Endothelial cell of umbilical vein (primary cell): ENCODE data around the gene SRP68. TPM values are rescaled to one million over a fixed set of nuclear protein-coding genes. Genes with fewer than 3 reads are reported as not detected.

ENCODE experiments used
- BruUV-seq: library from RNA; stranded (reverse); fragments of 400-500 nt; replicated peaks from 2 replicates; lab custom pipeline; 2021; lab: Mats Ljungman, UMichigan
- CTCF ChIA-PET: fragments of 300-600, 350-600 bp; sonication (Branson Sonifier 250); formaldehyde crosslinking; loops from one replicate; lab custom pipeline; 2021; ENCODE audit warnings: antibody characterized with exemption, inconsistent platforms; lab: Charles Lee
- POLR2A ChIA-PET: fragments of 300-600, 350-600 bp; sonication (Branson Sonifier 250); formaldehyde crosslinking; loops from one replicate; lab custom pipeline; 2021; ENCODE audit warnings: antibody characterized with exemption, inconsistent platforms; lab: Charles Lee
- DNase-seq: peaks from one replicate; pipeline ENCODE4 v3.0.0-alpha.2; 2011; ENCODE audit warnings: low read depth, low spot score
- FAIRE-seq: peaks from 2 replicates; lab custom pipeline; 2011; peaks lifted over from hg19 to GRCh38; lab: Jason Lieb, UNC
- H2AFZ ChIP-seq: 2 replicates; pipeline ENCODE4 v1.6.0; 2012; ENCODE audit warnings: low read depth, low read length, control low read depth, inconsistent platforms
- H3K27ac ChIP-seq: 2 replicates; pipeline ENCODE4 v1.5.1; 2011; ENCODE audit warnings: low read depth, mild to moderate bottlenecking, control low read depth, low read length, moderate library complexity; ENCODE audit not compliant: insufficient read depth
- H3K27me3 ChIP-seq, 2 experiments: 2 replicates each; pipeline versions ENCODE4 v1.6.0 to v1.6.1; 2011; ENCODE audit warnings: low read length in 2 of 2, mixed read lengths in 1 of 2; ENCODE audit not compliant: control insufficient read depth in 2 of 2, insufficient read depth in 2 of 2
- H3K36me3 ChIP-seq, 2 experiments: 2 replicates in 1 of 2; 3 replicates in 1 of 2; pipeline ENCODE4 v1.5.1; 2011; ENCODE audit warnings: low read length in 2 of 2, mild to moderate bottlenecking in 1 of 2, moderate library complexity in 1 of 2; ENCODE audit not compliant: control insufficient read depth in 2 of 2, insufficient read depth in 2 of 2; ENCODE audit errors: extremely low read depth in 1 of 2
- H3K4me1 ChIP-seq: 3 replicates; pipeline ENCODE4 v1.5.1; 2011; ENCODE audit warnings: mild to moderate bottlenecking, low read length; ENCODE audit not compliant: control insufficient read depth, insufficient read depth; ENCODE audit errors: extremely low read depth
- H3K4me2 ChIP-seq: 2 replicates; pipeline ENCODE4 v1.6.1; 2011; ENCODE audit warnings: low read length, control low read depth, mixed read lengths; ENCODE audit not compliant: insufficient read depth
- H3K4me3 ChIP-seq, 3 experiments: fragments of 200-600 bp in 1 of 3; sonication (generic), shearing (Covaris generic) in 1 of 3; replicated peaks in 1 of 3; 2 replicates each; pipeline ENCODE4 v1.5.1; 2011 to 2016; ENCODE audit warnings: control low read depth in 3 of 3, low read length in 3 of 3, mild to moderate bottlenecking in 2 of 3, inconsistent platforms in 1 of 3, low read depth in 1 of 3, moderate library complexity in 1 of 3; ENCODE audit not compliant: insufficient read depth in 1 of 3
- H3K79me2 ChIP-seq: 2 replicates; pipeline ENCODE4 v1.6.0; 2012; ENCODE audit warnings: low read length, inconsistent platforms; ENCODE audit not compliant: control insufficient read depth, insufficient read depth
- H3K9ac ChIP-seq: replicated peaks from 2 replicates; pipeline ENCODE3; 2011; ENCODE audit warnings: low read length, control low read depth; ENCODE audit not compliant: insufficient read depth; ENCODE audit errors: extremely low read depth
- H3K9me1 ChIP-seq: replicated peaks from 3 replicates; pipeline ENCODE4 v1.6.0; 2011; ENCODE audit warnings: mild to moderate bottlenecking, low read length; ENCODE audit not compliant: control insufficient read depth, insufficient read depth; ENCODE audit errors: extremely low read depth
- H3K9me3 ChIP-seq: replicated peaks from 2 replicates; pipeline ENCODE4 v1.5.1; 2012; ENCODE audit warnings: low read length, inconsistent platforms; ENCODE audit not compliant: control insufficient read depth, insufficient read depth
- H4K20me1 ChIP-seq: replicated peaks from 2 replicates; pipeline ENCODE3; 2011; ENCODE audit warnings: mild to moderate bottlenecking, low read length; ENCODE audit not compliant: control insufficient read depth, insufficient read depth; ENCODE audit errors: extremely low read depth
- EZH2 ChIP-seq: IDR thresholded peaks from 2 replicates; pipeline ENCODE4 v1.6.1; 2012; ENCODE audit warnings: borderline replicate concordance, low read depth, mild to moderate bottlenecking, moderate library complexity, low read length, inconsistent platforms; ENCODE audit not compliant: severe bottlenecking
- FOS ChIP-seq: IDR thresholded peaks from 2 replicates; pipeline ENCODE4 v1.6.1; 2011; ENCODE audit warnings: mild to moderate bottlenecking, low read length, moderate library complexity, borderline replicate concordance; ENCODE audit not compliant: insufficient read depth
- GATA2 ChIP-seq: IDR thresholded peaks from 2 replicates; pipeline ENCODE4 v1.7.0; 2011; ENCODE audit warnings: low read depth, mild to moderate bottlenecking, moderate library complexity, mixed read lengths, low read length; ENCODE audit not compliant: insufficient read length, insufficient read depth
- JUN ChIP-seq: IDR thresholded peaks from 2 replicates; pipeline ENCODE4 v1.6.1; 2011; ENCODE audit warnings: borderline replicate concordance, low read depth; ENCODE audit not compliant: insufficient read length, insufficient read depth
- MYC ChIP-seq: IDR thresholded peaks from one replicate; pipeline ENCODE4 v1.6.1; 2011; ENCODE audit warnings: mild to moderate bottlenecking, low read depth, low read length
- POLR2A ChIP-seq: IDR thresholded peaks from 2 replicates; pipeline ENCODE4 v1.6.1; 2012; ENCODE audit warnings: low read depth, mild to moderate bottlenecking, control low read depth, low read length
- POLR2AphosphoS5 ChIP-seq: IDR thresholded peaks from 2 replicates; pipeline ENCODE4 v1.6.1; 2012; ENCODE audit warnings: low read depth, mild to moderate bottlenecking, control low read depth, low read length, moderate library complexity; ENCODE audit not compliant: insufficient read depth
- dilution Hi-C: fragments of 300-500 bp; cut with MboI; formaldehyde crosslinking; loops from one replicate; pipeline ENCODE4 v1.15.0; 2019; ENCODE audit warnings: low sequenced_read_pairs; ENCODE audit not compliant: extremely low pct_ligation_motif_present
- intact Hi-C: fragments of 100-400 bp; cut with micrococcal nuclease; formaldehyde crosslinking; loops from one replicate; pipeline ENCODE4 v1.10.0; 2022
- polyA plus RNA-seq, 4 experiments: library from polyadenylated mRNA; depleted of rRNA in 3 of 4; stranded (reverse) in 3 of 4; unstranded in 1 of 4; fragments of >200 nt; gene quantifications; 2 replicates each; pipeline versions ENCODE4 v1.2.1 to v1.2.3, GENCODE V29; 2011 to 2012; ENCODE audit warnings: missing spikeins in 1 of 4
- total RNA-seq: library from RNA; stranded (reverse); gene quantifications from 2 replicates; pipeline ENCODE4 v1.2.3, GENCODE V29; 2021
- TF ChIP-seq, protein P1 (sequence below), 2 donors: IDR thresholded peaks; 1 replicate in 1 of 2; 2 replicates in 1 of 2; pipeline ENCODE4 v1.5.1; 2011; ENCODE audit warnings: low read length in 2 of 2, mild to moderate bottlenecking in 2 of 2, moderate library complexity in 2 of 2, control low read depth in 1 of 2, inconsistent platforms in 1 of 2, low read depth in 1 of 2; ENCODE audit not compliant: insufficient read depth in 1 of 2; ENCODE audit errors: extremely low read depth in 1 of 2
- TF ChIP-seq, protein P2 (sequence below): IDR thresholded peaks from 2 replicates; pipeline ENCODE4 v1.6.1; 2011; ENCODE audit not compliant: insufficient read depth, insufficient read length

SRP68 gene
- total and polyA plus RNA-seq, 2 donors (not counting 3 experiments of a cell fraction or from before 2014, with no cell fraction given), result 64.6 to 81.7 TPM

DNA sequence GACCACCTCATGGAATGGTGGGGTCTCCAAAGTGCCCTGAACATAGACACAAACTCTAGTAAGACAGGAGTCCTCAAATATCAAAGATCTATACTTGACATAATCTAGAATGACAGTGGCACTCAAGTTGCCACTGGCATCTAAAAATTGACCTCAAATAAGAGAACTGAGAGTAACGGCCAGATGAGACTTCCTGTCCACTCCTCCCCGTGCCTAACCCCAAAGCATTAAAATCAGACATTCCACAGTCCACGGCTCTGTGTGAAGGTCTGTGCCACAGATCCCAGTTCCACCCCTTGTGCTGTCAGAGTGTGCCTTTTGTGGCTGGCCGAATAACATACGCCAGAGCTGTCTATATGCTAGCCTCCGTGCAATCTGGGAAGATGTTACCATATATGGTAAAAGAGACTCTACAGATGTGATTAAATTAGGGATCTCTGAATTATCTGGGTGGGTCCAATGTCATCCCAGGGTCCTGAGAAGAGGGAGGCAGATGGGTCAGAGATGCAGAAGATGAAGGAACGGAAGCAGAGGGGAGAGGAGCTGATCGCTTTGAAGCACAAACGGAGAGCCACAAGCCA lies 24.2 kb downstream of the SRP68 start:
- ChIA-PET POLR2A (no interaction called here), CTCF (interaction anchor here (1.3 to 1.7 kb wide), 2 partner anchors 15 to 34 kb away, joined by 3 to 4 read pairs; no protein-coding TSS in a partner anchor)
- Histone ChIP-seq H3K4me2 (no peak overlapping the region), H2AFZ (no peak overlapping the region), H3K9ac (no peak overlapping the region), H3K36me3 (peaks cover 18 to 46% of the 10 kb centered on the region in 2 experiments), H3K4me3 (no peak overlapping the region), H4K20me1 (no peaks in the 10 kb centered on the region), H3K27ac (no peak overlapping the region), H3K79me2 (peaks cover 17% of the 10 kb centered on the region), H3K9me1 (no peaks in the 10 kb centered on the region), H3K9me3 (no peaks in the 10 kb centered on the region), H3K4me1 (peaks cover 1% of the 10 kb centered on the region), H3K27me3 (no peaks in the 10 kb centered on the region)
- DNase-seq (no peak), FAIRE-seq (no peak)
- dilution Hi-C loops, result no loop called here
- no peak for TF ChIP-seq GATA2
- TF ChIP-seq POLR2AphosphoS5, result no peak
- TF ChIP-seq, protein P1, sequence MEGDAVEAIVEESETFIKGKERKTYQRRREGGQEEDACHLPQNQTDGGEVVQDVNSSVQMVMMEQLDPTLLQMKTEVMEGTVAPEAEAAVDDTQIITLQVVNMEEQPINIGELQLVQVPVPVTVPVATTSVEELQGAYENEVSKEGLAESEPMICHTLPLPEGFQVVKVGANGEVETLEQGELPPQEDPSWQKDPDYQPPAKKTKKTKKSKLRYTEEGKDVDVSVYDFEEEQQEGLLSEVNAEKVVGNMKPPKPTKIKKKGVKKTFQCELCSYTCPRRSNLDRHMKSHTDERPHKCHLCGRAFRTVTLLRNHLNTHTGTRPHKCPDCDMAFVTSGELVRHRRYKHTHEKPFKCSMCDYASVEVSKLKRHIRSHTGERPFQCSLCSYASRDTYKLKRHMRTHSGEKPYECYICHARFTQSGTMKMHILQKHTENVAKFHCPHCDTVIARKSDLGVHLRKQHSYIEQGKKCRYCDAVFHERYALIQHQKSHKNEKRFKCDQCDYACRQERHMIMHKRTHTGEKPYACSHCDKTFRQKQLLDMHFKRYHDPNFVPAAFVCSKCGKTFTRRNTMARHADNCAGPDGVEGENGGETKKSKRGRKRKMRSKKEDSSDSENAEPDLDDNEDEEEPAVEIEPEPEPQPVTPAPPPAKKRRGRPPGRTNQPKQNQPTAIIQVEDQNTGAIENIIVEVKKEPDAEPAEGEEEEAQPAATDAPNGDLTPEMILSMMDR (IDR thresholded peaks at IDR 0.05; ENCODE audit: extremely low read depth in 1 of 2, insufficient read depth in 1 of 2, low read depth in 1 of 2, low read length in 2 of 2), result no peak
- no peak for TF ChIP-seq MYC
- no peak for TF ChIP-seq JUN
- TF ChIP-seq EZH2, result no peak
- no peak for TF ChIP-seq POLR2A
- no peak for TF ChIP-seq FOS
- TF ChIP-seq, protein P2, sequence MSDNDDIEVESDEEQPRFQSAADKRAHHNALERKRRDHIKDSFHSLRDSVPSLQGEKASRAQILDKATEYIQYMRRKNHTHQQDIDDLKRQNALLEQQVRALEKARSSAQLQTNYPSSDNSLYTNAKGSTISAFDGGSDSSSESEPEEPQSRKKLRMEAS, result no peak
- BruUV-seq, result no TSS peak
- intact Hi-C loops, result no loop called here
